ENCODE data around the gene AMFR.

The AMFR gene

GRCh38 chr16:56346131-56346890 lies 79.0 kb downstream of the AMFR start:
- no peak for DNase-seq

GRCh38 chr16:56345406-56346050 lies 79.8 kb downstream of the AMFR start:
- DNase-seq, result no peak

- no peak for DNase-seq
These were observed 80.6 kb downstream of the AMFR start for GRCh38 chr16:56344518-56345405.

- no peak for DNase-seq
These were observed 81.5 kb downstream of the AMFR start for GRCh38 chr16:56343661-56344517.

- DNase-seq, result no peak
These were observed 83.5 kb downstream of the AMFR start for GRCh38 chr16:56341656-56342399.

- DNase-seq, result no peak
These were observed 84.4 kb downstream of the AMFR start for GRCh38 chr16:56340864-56341365.

GRCh38 chr16:56340416-56340815 lies 84.9 kb downstream of the AMFR start:
- DNase-seq, result no peak

GRCh38 chr16:56339431-56340195 lies 85.7 kb downstream of the AMFR start:
- no peak for DNase-seq

- no peak for DNase-seq
These were observed 86.6 kb downstream of the AMFR start for GRCh38 chr16:56338566-56339318.

GRCh38 chr16:56337858-56338325 lies 87.5 kb downstream of the AMFR start:
- DNase-seq, result no peak

- no peak for DNase-seq
These were observed 88.1 kb downstream of the AMFR start for GRCh38 chr16:56337131-56337857.

- DNase-seq, result no peak
These were observed 88.6 kb downstream of the AMFR start for GRCh38 chr16:56336711-56337110.

GRCh38 chr16:56336071-56336688 lies 89.2 kb downstream of the AMFR start:
- no peak for DNase-seq

GRCh38 chr16:56334761-56335160 lies 90.6 kb downstream of the AMFR start:
- DNase-seq, result no peak

- DNase-seq, result no peak
These were observed 92.8 kb downstream of the AMFR start for GRCh38 chr16:56332464-56333079.

GRCh38 chr16:56331915-56332314 lies 93.4 kb downstream of the AMFR start:
- DNase-seq, result no peak

GRCh38 chr16:56331399-56331798 lies 93.9 kb downstream of the AMFR start:
- no peak for DNase-seq

- DNase-seq, result no peak
These were observed 94.9 kb downstream of the AMFR start for GRCh38 chr16:56330476-56330875.

Measured in CD4-positive, alpha-beta T cell treated with Interferon alpha-2 for 1 hour (primary cell).